ENCODE results near the gene BICC1.

The BICC1 gene

DNA sequence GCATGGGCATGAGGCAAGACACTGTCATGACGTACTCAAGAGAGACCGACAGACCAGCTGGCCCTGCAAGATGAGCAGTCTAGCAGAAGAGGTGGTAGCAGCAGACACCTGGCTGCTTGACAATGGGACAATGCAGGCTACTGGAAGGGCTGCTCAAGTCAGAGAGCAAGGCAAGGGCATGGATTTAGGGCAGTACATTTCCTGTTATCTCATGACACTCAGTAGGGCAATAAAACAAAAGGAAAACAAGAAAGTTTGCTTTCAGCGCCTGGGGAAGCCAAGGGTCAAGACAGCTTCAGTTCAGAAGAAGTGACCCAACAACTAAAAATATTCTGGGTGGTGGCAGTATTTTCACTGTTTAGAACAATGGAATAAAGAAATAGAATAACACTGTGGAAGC lies 332.0 kb downstream of the BICC1 start:
- Histone ChIP-seq H3K9me3 (ENCODE audit: severe bottlenecking) (no peaks in the 10 kb centered on the region), H3K4me1 (ENCODE audit: insufficient read depth, poor library complexity, severe bottlenecking) (no peaks in the 10 kb centered on the region), H3K4me3 (ENCODE audit: severe bottlenecking) (no peak overlapping the region), H3K27ac (ENCODE audit: poor library complexity, severe bottlenecking) (no peak overlapping the region), H3K27me3 (ENCODE audit: insufficient read depth, poor library complexity, severe bottlenecking) (no peaks in the 10 kb centered on the region), H3K36me3 (ENCODE audit: low read depth) (no peaks in the 10 kb centered on the region)
- DNase-seq (ENCODE audit: low spot score) (no peak), ATAC-seq (ENCODE audit: low read depth) (no peak)
- TF ChIP-seq, protein P1, sequence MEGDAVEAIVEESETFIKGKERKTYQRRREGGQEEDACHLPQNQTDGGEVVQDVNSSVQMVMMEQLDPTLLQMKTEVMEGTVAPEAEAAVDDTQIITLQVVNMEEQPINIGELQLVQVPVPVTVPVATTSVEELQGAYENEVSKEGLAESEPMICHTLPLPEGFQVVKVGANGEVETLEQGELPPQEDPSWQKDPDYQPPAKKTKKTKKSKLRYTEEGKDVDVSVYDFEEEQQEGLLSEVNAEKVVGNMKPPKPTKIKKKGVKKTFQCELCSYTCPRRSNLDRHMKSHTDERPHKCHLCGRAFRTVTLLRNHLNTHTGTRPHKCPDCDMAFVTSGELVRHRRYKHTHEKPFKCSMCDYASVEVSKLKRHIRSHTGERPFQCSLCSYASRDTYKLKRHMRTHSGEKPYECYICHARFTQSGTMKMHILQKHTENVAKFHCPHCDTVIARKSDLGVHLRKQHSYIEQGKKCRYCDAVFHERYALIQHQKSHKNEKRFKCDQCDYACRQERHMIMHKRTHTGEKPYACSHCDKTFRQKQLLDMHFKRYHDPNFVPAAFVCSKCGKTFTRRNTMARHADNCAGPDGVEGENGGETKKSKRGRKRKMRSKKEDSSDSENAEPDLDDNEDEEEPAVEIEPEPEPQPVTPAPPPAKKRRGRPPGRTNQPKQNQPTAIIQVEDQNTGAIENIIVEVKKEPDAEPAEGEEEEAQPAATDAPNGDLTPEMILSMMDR (IDR thresholded peaks at IDR 0.05; ENCODE audit: poor library complexity, severe bottlenecking): no peak

DNA sequence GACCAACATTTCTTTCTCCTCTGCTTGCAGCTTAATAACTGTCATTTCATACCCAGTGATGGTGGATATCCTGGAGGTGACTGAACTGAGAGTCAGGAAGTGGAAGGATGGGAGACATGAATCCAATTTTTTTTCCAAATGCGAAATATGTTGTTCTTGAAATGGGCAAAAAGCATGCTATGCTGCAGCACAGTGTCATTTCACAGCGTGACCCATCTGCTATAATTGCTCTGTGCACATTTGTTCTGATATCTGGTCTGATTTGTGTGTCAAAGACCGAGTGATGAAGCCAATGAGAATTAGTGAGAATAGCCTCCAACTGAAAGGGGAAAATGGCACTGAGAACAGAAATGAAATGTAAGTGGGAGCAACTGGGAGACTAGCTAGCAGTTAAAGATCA lies 334.2 kb downstream of the BICC1 start:
- Histone ChIP-seq H3K27me3 (ENCODE audit: insufficient read depth, poor library complexity, severe bottlenecking) (no peaks in the 10 kb centered on the region), H3K27ac (ENCODE audit: poor library complexity, severe bottlenecking) (no peak overlapping the region), H3K4me1 (ENCODE audit: insufficient read depth, poor library complexity, severe bottlenecking) (peaks cover 7% of the 10 kb centered on the region), H3K9me3 (ENCODE audit: severe bottlenecking) (no peaks in the 10 kb centered on the region), H3K36me3 (ENCODE audit: low read depth) (no peaks in the 10 kb centered on the region), H3K4me3 (ENCODE audit: severe bottlenecking) (no peak overlapping the region)
- ATAC-seq (ENCODE audit: low read depth): no peak
- no peak for DNase-seq (ENCODE audit: low spot score)
- TF ChIP-seq, protein P1 (IDR thresholded peaks at IDR 0.05; ENCODE audit: poor library complexity, severe bottlenecking): no peak

DNA sequence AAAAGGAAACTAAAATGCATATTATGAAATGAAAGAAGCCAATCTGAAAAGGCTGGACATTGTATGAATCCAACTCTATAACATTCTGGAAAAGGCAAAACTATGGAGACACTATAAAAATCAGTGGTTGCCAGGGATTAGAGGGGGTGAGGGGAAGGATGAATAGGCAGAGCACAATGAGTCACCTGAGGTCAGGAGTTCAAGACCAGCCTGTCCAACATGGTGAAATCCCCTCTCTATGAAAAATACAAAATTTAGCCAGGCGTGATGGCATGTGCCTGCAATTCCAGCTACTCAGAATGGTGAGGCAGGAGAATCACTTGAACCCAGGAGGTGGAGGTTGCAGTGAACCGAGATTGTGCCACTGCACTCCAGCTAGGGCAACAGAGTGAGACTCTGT lies 338.9 kb downstream of the BICC1 start:
- no peak overlapping the region for H3K27ac ChIP-seq (ENCODE audit: poor library complexity, severe bottlenecking)
- ATAC-seq (ENCODE audit: low read depth) (no peak), DNase-seq (ENCODE audit: low spot score) (no peak)
- TF ChIP-seq, protein P1 (IDR thresholded peaks at IDR 0.05; ENCODE audit: poor library complexity, severe bottlenecking): no peak
- peaks cover 18% of the 10 kb centered on the region for H3K4me1 ChIP-seq (ENCODE audit: insufficient read depth, poor library complexity, severe bottlenecking)
- no peaks in the 10 kb centered on the region for H3K36me3 ChIP-seq (ENCODE audit: low read depth)
- H3K9me3 ChIP-seq (ENCODE audit: severe bottlenecking): no peaks in the 10 kb centered on the region
- no peak overlapping the region for H3K4me3 ChIP-seq (ENCODE audit: severe bottlenecking)
- H3K27me3 ChIP-seq (ENCODE audit: insufficient read depth, poor library complexity, severe bottlenecking): no peaks in the 10 kb centered on the region

DNA sequence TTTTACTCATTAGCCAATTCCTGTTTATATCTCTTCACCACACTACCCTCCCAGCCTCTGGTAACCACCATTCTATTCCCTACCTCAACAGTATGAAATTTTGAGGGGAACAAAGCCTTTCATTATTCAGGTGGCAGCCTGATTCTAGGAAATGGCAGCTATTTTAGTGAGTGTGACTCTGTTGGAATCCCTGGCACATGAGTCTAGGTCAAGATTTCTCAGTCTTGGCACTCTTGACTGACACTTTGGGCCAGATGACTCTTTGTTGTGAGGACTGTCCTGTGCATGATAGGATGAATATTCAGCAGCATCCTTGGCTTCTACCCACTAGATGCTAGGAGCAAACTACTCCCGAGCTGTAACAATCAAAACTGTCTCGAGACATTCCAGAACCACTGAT lies 341.0 kb downstream of the BICC1 start:
- ATAC-seq (ENCODE audit: low read depth) (no peak), DNase-seq (ENCODE audit: low spot score) (no peak)
- H3K4me3 ChIP-seq (ENCODE audit: severe bottlenecking): no peak overlapping the region
- H3K4me1 ChIP-seq (ENCODE audit: insufficient read depth, poor library complexity, severe bottlenecking): peaks cover 26% of the 10 kb centered on the region
- TF ChIP-seq, protein P1 (IDR thresholded peaks at IDR 0.05; ENCODE audit: poor library complexity, severe bottlenecking): no peak
- no peak overlapping the region for H3K27ac ChIP-seq (ENCODE audit: poor library complexity, severe bottlenecking)
- H3K27me3 ChIP-seq (ENCODE audit: insufficient read depth, poor library complexity, severe bottlenecking): no peaks in the 10 kb centered on the region
- no peaks in the 10 kb centered on the region for H3K9me3 ChIP-seq (ENCODE audit: severe bottlenecking)
- no peaks in the 10 kb centered on the region for H3K36me3 ChIP-seq (ENCODE audit: low read depth)

DNA sequence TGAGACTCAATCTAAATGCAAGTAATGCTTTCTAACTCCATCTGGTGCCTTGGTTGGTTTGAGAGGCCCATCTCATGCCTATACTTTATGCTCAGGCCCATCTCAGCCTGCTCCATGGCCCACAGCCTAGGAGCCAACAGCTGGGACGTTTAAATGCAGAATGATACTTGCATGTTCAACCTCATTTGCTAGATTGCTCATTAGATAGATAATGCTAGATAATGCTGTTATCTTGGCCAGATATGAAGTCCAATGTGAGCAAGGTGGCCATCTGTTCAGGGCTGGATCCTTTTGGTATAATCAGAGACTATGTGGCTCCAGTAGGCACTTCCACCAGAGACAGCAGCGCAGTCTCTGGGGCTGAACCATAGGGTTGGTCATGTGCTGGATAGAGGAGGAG lies 342.1 kb downstream of the BICC1 start:
- no peak for DNase-seq (ENCODE audit: low spot score)
- Histone ChIP-seq H3K4me1 (ENCODE audit: insufficient read depth, poor library complexity, severe bottlenecking) (peaks cover 26% of the 10 kb centered on the region), H3K36me3 (ENCODE audit: low read depth) (no peaks in the 10 kb centered on the region), H3K4me3 (ENCODE audit: severe bottlenecking) (no peak overlapping the region), H3K27me3 (ENCODE audit: insufficient read depth, poor library complexity, severe bottlenecking) (no peaks in the 10 kb centered on the region), H3K27ac (ENCODE audit: poor library complexity, severe bottlenecking) (no peak overlapping the region), H3K9me3 (ENCODE audit: severe bottlenecking) (no peaks in the 10 kb centered on the region)
- TF ChIP-seq, protein P1 (IDR thresholded peaks at IDR 0.05; ENCODE audit: poor library complexity, severe bottlenecking): no peak
- ATAC-seq (ENCODE audit: low read depth): no peak
